Kidney (tissue), 14 donors: Measurements from ENCODE around the gene TXLNA. TPM values are rescaled to one million over a fixed set of nuclear protein-coding genes. Genes with fewer than 3 reads are reported as not detected.

Experiments used
- DNase-seq, 5 donors: peaks; one replicate each; pipeline ENCODE4 v3.0.0-alpha.2; 2013 to 2020
- FAIRE-seq: peaks from 2 replicates; lab custom pipeline; 2012; peaks lifted over from hg19 to GRCh38; lab: Jason Lieb, UNC
- H3K27ac ChIP-seq, 2 donors: one replicate each; pipeline ENCODE4 v1.7.0; 2013; ENCODE audit warnings: low read depth in 2 of 2, low read length in 2 of 2, inconsistent platforms in 1 of 2
- H3K27me3 ChIP-seq: one replicate; pipeline ENCODE4 v1.7.1; 2013; ENCODE audit warnings: low read length, inconsistent platforms; ENCODE audit not compliant: control insufficient read depth, insufficient read depth
- H3K36me3 ChIP-seq, 3 donors: one replicate each; pipeline versions ENCODE4 v1.7.0 to v1.7.1; 2013; ENCODE audit warnings: low read length in 3 of 3, control low read depth in 1 of 3, inconsistent platforms in 1 of 3; ENCODE audit not compliant: insufficient read depth in 3 of 3, control insufficient read depth in 2 of 3
- H3K4me1 ChIP-seq, 3 donors: one replicate each; pipeline versions ENCODE4 v1.7.0 to v1.7.1; 2013; ENCODE audit warnings: low read length in 3 of 3, inconsistent platforms in 1 of 3, low read depth in 1 of 3; ENCODE audit not compliant: control insufficient read depth in 2 of 3, insufficient read depth in 2 of 3
- H3K4me3 ChIP-seq, 3 donors: one replicate each; pipeline versions ENCODE4 v1.7.0 to v1.8.1; 2013; ENCODE audit warnings: low read length in 3 of 3, control low read depth in 1 of 3, inconsistent platforms in 1 of 3
- H3K9ac ChIP-seq, 3 donors: one replicate each; pipeline versions ENCODE4 v1.7.0 to v1.7.1; 2013; ENCODE audit warnings: low read length in 3 of 3, control low read depth in 1 of 3, inconsistent platforms in 1 of 3
- H3K9me3 ChIP-seq, 3 donors: one replicate each; pipeline versions ENCODE4 v1.7.0 to v1.7.1; 2013; ENCODE audit warnings: low read length in 3 of 3, control low read depth in 1 of 3, inconsistent platforms in 1 of 3; ENCODE audit not compliant: control insufficient read depth in 2 of 3, insufficient read depth in 1 of 3
- intact Hi-C: fragments of 100-400 bp; cut with DNase I; formaldehyde crosslinking; loops from one replicate; pipeline ENCODE4 v1.11.1; 2022
- polyA plus RNA-seq: library from polyadenylated mRNA; stranded (reverse); fragments of 350-450 nt; fragmentation: Illumina TruSeq; extraction: RNeasy Lipid Tissue Mini Kit (QIAGEN cat#74804); gene quantifications from one replicate; pipeline ENCODE4 v1.2.3, GENCODE V29; 2014; ENCODE audit warnings: low read depth, low replicate concordance; ENCODE audit not compliant: insufficient read depth
- total RNA-seq: library from RNA; stranded (reverse); fragmentation: NEBNext Ultra II Directional; extraction: Animal tissue kit (Norgen Biotek cat#: 25700); gene quantifications from one replicate; pipeline ENCODE4 v1.2.1, GENCODE V29; 2021
- TF ChIP-seq, protein P1 (sequence below): IDR thresholded peaks from 3 replicates; pipeline ENCODE4 v1.5.1; 2012; ENCODE audit warnings: mild to moderate bottlenecking, moderate library complexity, borderline replicate concordance; ENCODE audit not compliant: insufficient read depth; ENCODE audit errors: extremely low read depth
- donor health status: control.
- donor health status: control.
- donor health status: control.
- donor health status: control.
- donor health status: control.
- donor health status: DM: yes; HTN: yes; CAD: no.
- donor health status: Normal renal cell carcinoma (clear cell type).

TXLNA gene
- total and polyA plus RNA-seq, 2 donors from 2014 or later = 19.9 to 58.6 TPM

DNA sequence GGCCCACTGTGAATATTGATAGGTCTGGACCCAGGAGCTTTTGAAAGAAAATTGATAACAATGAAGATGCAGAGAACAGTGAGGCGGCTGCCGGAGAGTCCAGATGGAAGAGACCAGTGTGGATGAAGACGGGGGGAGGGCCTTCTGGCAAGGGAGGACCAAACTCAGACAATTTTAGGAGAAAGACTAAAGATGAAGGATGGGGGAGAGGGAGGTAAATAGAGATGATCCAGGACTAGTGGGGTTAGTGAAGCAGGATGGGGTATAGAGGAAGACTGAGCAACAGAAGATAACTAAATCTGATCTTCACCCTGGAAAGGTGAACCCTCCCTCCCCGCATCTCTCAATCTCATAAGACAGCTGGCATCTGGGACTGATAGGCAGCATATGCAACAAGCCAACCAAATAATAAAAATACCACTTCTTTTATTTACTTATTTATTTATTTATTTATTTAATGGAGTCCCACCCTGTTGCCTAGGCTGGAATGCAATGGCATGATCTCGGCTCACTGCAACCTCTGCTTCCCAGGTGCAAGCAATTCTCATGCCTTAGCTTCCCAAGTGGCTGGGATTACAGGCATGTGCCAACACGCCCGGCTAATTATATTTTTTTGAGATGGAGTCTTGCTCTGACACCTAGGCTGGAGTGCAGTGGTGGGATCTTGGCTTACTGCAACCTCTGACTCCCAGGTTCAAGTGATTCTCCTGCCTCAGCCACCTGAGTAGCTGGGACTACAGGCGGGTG is 53.3 kb downstream of the TXLNA start:
- H3K9ac ChIP-seq = no peak overlapping the region
- intact Hi-C loops = no loop called here
- peaks cover 0 to 24% (median 19%) of the 10 kb centered on the region in 3 donors for H3K36me3 ChIP-seq
- no peak for FAIRE-seq
- H3K4me1 ChIP-seq = no peaks in the 10 kb centered on the region
- no peaks in the 10 kb centered on the region for H3K9me3 ChIP-seq
- H3K27me3 ChIP-seq = no peaks in the 10 kb centered on the region
- H3K27ac ChIP-seq = no peak overlapping the region
- no peak overlapping the region for H3K4me3 ChIP-seq
- TF ChIP-seq, protein P1, sequence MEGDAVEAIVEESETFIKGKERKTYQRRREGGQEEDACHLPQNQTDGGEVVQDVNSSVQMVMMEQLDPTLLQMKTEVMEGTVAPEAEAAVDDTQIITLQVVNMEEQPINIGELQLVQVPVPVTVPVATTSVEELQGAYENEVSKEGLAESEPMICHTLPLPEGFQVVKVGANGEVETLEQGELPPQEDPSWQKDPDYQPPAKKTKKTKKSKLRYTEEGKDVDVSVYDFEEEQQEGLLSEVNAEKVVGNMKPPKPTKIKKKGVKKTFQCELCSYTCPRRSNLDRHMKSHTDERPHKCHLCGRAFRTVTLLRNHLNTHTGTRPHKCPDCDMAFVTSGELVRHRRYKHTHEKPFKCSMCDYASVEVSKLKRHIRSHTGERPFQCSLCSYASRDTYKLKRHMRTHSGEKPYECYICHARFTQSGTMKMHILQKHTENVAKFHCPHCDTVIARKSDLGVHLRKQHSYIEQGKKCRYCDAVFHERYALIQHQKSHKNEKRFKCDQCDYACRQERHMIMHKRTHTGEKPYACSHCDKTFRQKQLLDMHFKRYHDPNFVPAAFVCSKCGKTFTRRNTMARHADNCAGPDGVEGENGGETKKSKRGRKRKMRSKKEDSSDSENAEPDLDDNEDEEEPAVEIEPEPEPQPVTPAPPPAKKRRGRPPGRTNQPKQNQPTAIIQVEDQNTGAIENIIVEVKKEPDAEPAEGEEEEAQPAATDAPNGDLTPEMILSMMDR = no peak
- no peak for DNase-seq

DNA sequence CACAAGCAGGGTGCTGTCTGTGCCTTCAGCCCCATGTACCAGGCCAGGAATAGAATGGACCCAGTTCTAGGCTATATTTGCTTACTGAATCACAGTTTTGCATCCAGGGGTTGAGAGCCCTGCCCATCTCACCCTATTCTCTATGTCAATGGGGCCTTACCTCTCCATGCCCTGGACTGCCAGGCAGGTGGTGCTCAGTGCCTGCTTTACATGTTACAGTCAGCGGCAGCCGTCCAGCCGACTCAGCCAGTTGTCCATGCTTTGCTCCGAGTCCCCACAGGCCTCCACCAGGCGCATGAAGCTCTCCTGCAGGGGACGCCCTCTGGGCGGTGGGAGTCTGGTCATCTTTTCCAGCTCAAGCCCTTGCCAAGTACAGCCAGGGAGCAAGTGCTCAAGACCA is 55.3 kb downstream of the TXLNA start:
- intact Hi-C loops = no loop called here
- Histone ChIP-seq H3K27ac (no peak overlapping the region), H3K4me3 (no peak overlapping the region), H3K36me3 (peaks cover 0 to 10% (median 5%) of the 10 kb centered on the region in 3 donors), H3K9ac (no peak overlapping the region), H3K27me3 (no peaks in the 10 kb centered on the region), H3K4me1 (peaks cover 0 to under 1% (median 0%) of the 10 kb centered on the region in 3 donors), H3K9me3 (no peaks in the 10 kb centered on the region)
- TF ChIP-seq, protein P1 = no peak
- no peak for DNase-seq
- no peak for FAIRE-seq

DNA sequence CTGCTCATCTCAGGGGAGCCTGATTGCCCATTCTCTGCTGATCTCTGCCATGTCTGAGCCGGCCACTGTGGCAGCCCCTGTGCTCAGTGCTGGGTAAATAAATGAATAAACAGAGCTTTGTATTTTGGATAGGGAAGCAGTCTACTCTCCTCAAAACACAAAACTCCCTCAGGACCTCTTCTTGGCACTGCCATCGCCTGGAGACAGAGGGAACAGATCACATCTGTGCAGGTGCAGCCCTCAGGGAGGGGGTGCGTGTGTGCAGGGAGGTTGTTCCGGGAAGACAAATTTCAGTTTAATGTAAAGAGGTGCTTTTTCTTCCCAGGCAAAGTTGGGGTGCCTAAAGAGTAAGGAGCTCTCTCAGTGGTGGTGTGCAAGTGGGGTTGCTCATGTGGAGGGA is 59.9 kb downstream of the TXLNA start:
- Histone ChIP-seq H3K9me3 (no peaks in the 10 kb centered on the region), H3K36me3 (no peaks in the 10 kb centered on the region), H3K9ac (peak overlapping the region in 1 of 3 donors; percentile 26), H3K27me3 (no peaks in the 10 kb centered on the region), H3K4me3 (peak overlapping the region in 2 of 3 donors; percentile 14 to 81), H3K27ac (no peak overlapping the region), H3K4me1 (peaks cover 0 to 7% (median 0%) of the 10 kb centered on the region in 3 donors)
- intact Hi-C loops = no loop called here
- FAIRE-seq = no peak
- TF ChIP-seq, protein P1 = no peak
- peak in 2 of 5 donors; percentile 42 to 51 for DNase-seq
